B cell (primary cell): Measurements from ENCODE around the gene MBOAT1. TPM values are rescaled to one million over a fixed set of nuclear protein-coding genes. Genes with fewer than 3 reads are reported as not detected.

Experiments used
- ATAC-seq: fragments of 200-7000 bp; cut with Tn5 transposase; one replicate; pipeline ENCODE4 v1.10.0; 2021; ENCODE audit warnings: low read depth, mild to moderate bottlenecking, moderate number of reproducible peaks, moderate library complexity
- CTCF ChIA-PET: fragments of 350-600 bp; sonication (Branson Sonifier 250); formaldehyde crosslinking; loops from one replicate; lab custom pipeline; 2021; ENCODE audit warnings: antibody characterized with exemption, inconsistent platforms; lab: Charles Lee
- POLR2A ChIA-PET: fragments of 350-600 bp; sonication (Branson Sonifier 250); formaldehyde crosslinking; loops from one replicate; lab custom pipeline; 2021; ENCODE audit warnings: antibody characterized with exemption; lab: Charles Lee
- DNase-seq: peaks from one replicate; pipeline ENCODE4 v3.0.0; 2013
- H2AFZ ChIP-seq: 2 replicates; pipeline ENCODE4 v1.6.1; 2012; ENCODE audit warnings: mild to moderate bottlenecking, low read depth, low read length; ENCODE audit not compliant: insufficient read depth, poor library complexity, severe bottlenecking
- H3K27ac ChIP-seq, 2 donors: 1 replicate in 1 of 2; 2 replicates in 1 of 2; pipeline ENCODE4 v1.5.1; 2012 to 2013; ENCODE audit warnings: low read length in 2 of 2, mild to moderate bottlenecking in 2 of 2, moderate library complexity in 1 of 2
- H3K27me3 ChIP-seq, 4 experiments: fragments of 200-600 bp in 1 of 4; sonication (generic) in 1 of 4; replicated peaks in 1 of 4; 1 replicate in 2 of 4; 2 replicates in 2 of 4; pipeline versions ENCODE4 v1.6.1 to v1.7.0; 2013 to 2016; ENCODE audit warnings: low read length in 3 of 4, mild to moderate bottlenecking in 2 of 4, mixed read lengths in 1 of 4, moderate library complexity in 1 of 4; ENCODE audit not compliant: insufficient read depth in 4 of 4, control insufficient read depth in 3 of 4; ENCODE audit errors: control extremely low read depth in 1 of 4
- H3K36me3 ChIP-seq, 2 experiments: replicated peaks in 1 of 2; 1 replicate in 1 of 2; 2 replicates in 1 of 2; pipeline versions ENCODE4 v1.6.1 to v1.7.1; 2013; ENCODE audit warnings: low read length in 1 of 2; ENCODE audit not compliant: insufficient read depth in 2 of 2, control insufficient read depth in 1 of 2; ENCODE audit errors: control extremely low read depth in 1 of 2, extremely low read depth in 1 of 2
- H3K4me1 ChIP-seq, 2 donors: fragments of 200-600 bp in 1 of 2; sonication (generic) in 1 of 2; 1 replicate in 1 of 2; 2 replicates in 1 of 2; pipeline versions ENCODE4 v1.5.1 to v1.6.1; 2013 to 2017; ENCODE audit warnings: low read length in 2 of 2; ENCODE audit not compliant: control insufficient read depth in 2 of 2, insufficient read depth in 2 of 2
- H3K4me2 ChIP-seq: replicated peaks from 2 replicates; pipeline ENCODE3; 2012; ENCODE audit warnings: mild to moderate bottlenecking, low read depth, low read length; ENCODE audit not compliant: poor library complexity, severe bottlenecking
- H3K4me3 ChIP-seq, 5 experiments: fragments of 200-600 bp in 1 of 5; sonication (generic) in 1 of 5; 1 replicate in 3 of 5; 2 replicates in 2 of 5; pipeline versions ENCODE4 v1.5.1 to v1.7.0; 2011 to 2016; ENCODE audit warnings: low read length in 4 of 5, mild to moderate bottlenecking in 4 of 5, low read depth in 2 of 5, control low read depth in 1 of 5, moderate library complexity in 1 of 5; ENCODE audit not compliant: insufficient read depth in 1 of 5; ENCODE audit errors: control extremely low read depth in 1 of 5, extremely low read depth in 1 of 5
- H3K79me2 ChIP-seq: fragments of 200-600 bp; sonication (generic); one replicate; pipeline ENCODE4 v1.6.0; 2016; ENCODE audit warnings: low read length; ENCODE audit not compliant: control insufficient read depth, insufficient read depth
- H3K9ac ChIP-seq: fragments of 200-600 bp; sonication (generic); 2 replicates; pipeline ENCODE4 v1.6.1; 2017; ENCODE audit warnings: mild to moderate bottlenecking, low read length, moderate library complexity
- H3K9me3 ChIP-seq, 3 donors: one replicate each; pipeline versions ENCODE4 v1.6.1 to v1.7.1; 2013; ENCODE audit warnings: low read length in 2 of 3; ENCODE audit not compliant: control insufficient read depth in 2 of 3, insufficient read depth in 1 of 3; ENCODE audit errors: control extremely low read depth in 1 of 3
- H4K20me1 ChIP-seq: 2 replicates; pipeline ENCODE4 v1.6.0; 2012; ENCODE audit warnings: mild to moderate bottlenecking, low read length; ENCODE audit not compliant: insufficient read depth, control insufficient read depth, poor library complexity, severe bottlenecking
- H3K27ac Mint-ChIP-seq: one replicate; pipeline ENCODE4 v1.8.0; 2021; ENCODE audit warnings: mixed read lengths
- H3K27me3 Mint-ChIP-seq: one replicate; pipeline ENCODE4 v1.8.0; 2021; ENCODE audit warnings: mixed read lengths
- H3K4me1 Mint-ChIP-seq: one replicate; pipeline ENCODE4 v1.8.0; 2021; ENCODE audit warnings: mixed read lengths
- H3K4me3 Mint-ChIP-seq: one replicate; pipeline ENCODE4 v1.8.0; 2021; ENCODE audit warnings: mixed read lengths
- H3K9me3 Mint-ChIP-seq: one replicate; pipeline ENCODE4 v1.8.0; 2022; ENCODE audit warnings: mixed read lengths; ENCODE audit not compliant: insufficient read depth
- CTCF ChIP-seq: fragments of 200-600 bp; IDR thresholded peaks from one replicate; pipeline ENCODE4 v1.8.0; 2022; ENCODE audit warnings: antibody characterized with exemption, mild to moderate bottlenecking
- EZH2 ChIP-seq: IDR thresholded peaks from 2 replicates; pipeline ENCODE4 v1.6.1; 2012; ENCODE audit warnings: borderline replicate concordance, low read depth, mild to moderate bottlenecking, moderate library complexity, low read length; ENCODE audit not compliant: insufficient read depth, poor library complexity, severe bottlenecking
- WGBS: methylation state at CpG from one replicate; pipeline ENCODE4 v1.1.5; 2013; ENCODE audit warnings: missing lambda C conversion rate; ENCODE audit not compliant: insufficient coverage; 5-methylcytosine and 5-hydroxymethylcytosine counted together
- intact Hi-C: fragments of 100-400 bp; cut with micrococcal nuclease; formaldehyde crosslinking; loops from one replicate; pipeline ENCODE4 v1.10.0; 2022
- polyA plus RNA-seq: library from polyadenylated mRNA; depleted of rRNA; stranded (reverse); fragments of >200 nt; gene quantifications from 2 replicates; pipeline ENCODE4 v1.2.3, GENCODE V29; 2012
- total RNA-seq, 2 donors: library from RNA; stranded (reverse); fragments of 120-200 nt in 1 of 2; gene quantifications; 1 replicate in 1 of 2; 2 replicates in 1 of 2; pipeline versions ENCODE4 v1.2.3 to v1.2.4, GENCODE V29; 2013 to 2022

The MBOAT1 gene
- total and polyA plus RNA-seq, 2 donors (not counting 1 experiment from before 2014, with no cell fraction given), result 5.4 to 8.1 TPM

DNA sequence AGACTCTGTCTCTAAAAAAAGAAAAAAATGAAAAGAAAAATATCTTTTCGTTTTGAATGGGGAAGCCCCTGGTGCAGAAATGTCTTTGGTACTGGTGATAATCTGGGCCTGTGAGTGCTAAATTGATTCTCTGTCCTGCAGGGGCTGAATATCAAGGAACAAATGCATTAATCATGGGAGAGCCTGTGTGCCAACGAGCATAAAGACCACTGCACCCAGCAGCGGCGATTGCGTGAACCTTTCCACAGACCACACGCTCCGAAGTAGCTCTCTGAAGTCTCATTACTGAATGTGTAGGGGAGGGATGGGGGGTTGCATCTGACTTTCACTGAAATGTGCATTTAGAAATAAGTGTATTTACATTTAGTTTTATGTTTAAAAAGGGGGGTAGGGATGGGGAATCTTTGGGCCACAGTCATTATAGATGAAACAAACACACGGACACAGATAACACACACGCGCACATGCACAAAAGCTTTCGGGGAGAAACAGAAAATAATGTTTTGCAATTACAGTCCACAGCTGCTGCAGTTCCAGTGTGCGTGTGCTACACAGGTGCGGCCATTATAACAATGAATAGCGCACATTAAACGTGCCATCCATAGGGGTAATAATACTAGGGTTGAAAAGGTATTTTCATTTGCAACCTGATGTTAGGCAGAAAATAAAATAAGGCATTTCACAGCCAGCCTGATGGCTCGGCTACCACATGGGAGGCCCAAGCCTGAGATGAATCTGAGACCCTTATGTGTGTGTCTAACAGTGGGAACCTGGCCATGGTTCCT, 154.0 kb downstream of the MBOAT1 start:
- H3K27me3 Mint-ChIP-seq, result no peaks in the 10 kb centered on the region
- Histone ChIP-seq H4K20me1 (no peaks in the 10 kb centered on the region), H3K79me2 (no peaks in the 10 kb centered on the region), H3K4me1 (no peaks in the 10 kb centered on the region), H3K4me3 (no peak overlapping the region), H3K36me3 (no peaks in the 10 kb centered on the region), H3K27ac (no peak overlapping the region), H2AFZ (no peak overlapping the region), H3K9me3 (no peaks in the 10 kb centered on the region), H3K9ac (no peak overlapping the region), H3K4me2 (no peak overlapping the region), H3K27me3 (no peaks in the 10 kb centered on the region)
- peaks cover 2% of the 10 kb centered on the region for H3K9me3 Mint-ChIP-seq
- intact Hi-C loops, result no loop called here
- H3K27ac Mint-ChIP-seq, result no peak overlapping the region
- ChIA-PET POLR2A (no interaction called here), CTCF (interaction anchor here (0.7 kb wide), 1 partner anchor 1635 kb away, joined by 3 read pairs; no protein-coding TSS in a partner anchor)
- no peak for ATAC-seq
- no peak overlapping the region for H3K4me3 Mint-ChIP-seq
- DNase-seq, result no peak
- no peaks in the 10 kb centered on the region for H3K4me1 Mint-ChIP-seq
- TF ChIP-seq CTCF, result no peak
- no peak for TF ChIP-seq EZH2
- 90% methylated on average over 14 of the region's 16 CpGs for WGBS

- Histone ChIP-seq H2AFZ (no peak overlapping the region), H3K4me1 (no peaks in the 10 kb centered on the region), H3K27ac (no peak overlapping the region), H3K9me3 (no peaks in the 10 kb centered on the region), H3K79me2 (no peaks in the 10 kb centered on the region), H3K36me3 (no peaks in the 10 kb centered on the region), H3K4me2 (no peak overlapping the region), H3K4me3 (no peak overlapping the region), H4K20me1 (no peaks in the 10 kb centered on the region), H3K27me3 (no peaks in the 10 kb centered on the region), H3K9ac (no peak overlapping the region)
- no peak overlapping the region for H3K27ac Mint-ChIP-seq
- ChIA-PET POLR2A (no interaction called here), CTCF (no interaction called here)
- H3K4me1 Mint-ChIP-seq, result no peaks in the 10 kb centered on the region
- H3K9me3 Mint-ChIP-seq, result peaks cover 2% of the 10 kb centered on the region
- intact Hi-C loops, result no loop called here
- TF ChIP-seq CTCF (no peak), EZH2 (no peak)
- WGBS, result no CpG with 5 or more reads among the region's 4 CpGs
- ATAC-seq, result no peak
- no peak for DNase-seq
- no peaks in the 10 kb centered on the region for H3K27me3 Mint-ChIP-seq
- H3K4me3 Mint-ChIP-seq, result no peak overlapping the region
These were observed 155.8 kb downstream of the MBOAT1 start for GRCh38 chr6:20056350-20056992.
